T-helper 1 cell treated with Interleukin-12 subunit alpha and Interleukin-12 subunit beta and Interleukin-4 antibody, amounts not matched to agents 30 μg/mL and 1 μg/mL, for 36 hours (primary cell): Measurements from ENCODE around the gene TCL1B.
"Not testable (repeated sequence)": the region's sequence is repeated elsewhere in the genome, so short reads cannot be mapped to it uniquely, and the experiment has no call there.

Source experiments
- H3K27ac Mint-ChIP-seq: one replicate; pipeline ENCODE4 v1.8.0; 2021; ENCODE audit warnings: mild to moderate bottlenecking, mixed read lengths
- H3K27me3 Mint-ChIP-seq: one replicate; pipeline ENCODE4 v1.8.0; 2021; ENCODE audit warnings: low read depth, mixed read lengths
- H3K36me3 Mint-ChIP-seq: one replicate; pipeline ENCODE4 v1.8.0; 2021; ENCODE audit warnings: low read depth, mixed read lengths
- H3K4me1 Mint-ChIP-seq: one replicate; pipeline ENCODE4 v1.8.0; 2021; ENCODE audit warnings: low read depth, mixed read lengths
- H3K4me3 Mint-ChIP-seq: one replicate; pipeline ENCODE4 v1.8.0; 2021; ENCODE audit warnings: mild to moderate bottlenecking, moderate library complexity, mixed read lengths
- H3K9me3 Mint-ChIP-seq: one replicate; pipeline ENCODE4 v1.8.0; 2021; ENCODE audit warnings: mixed read lengths

TCL1B gene

DNA sequence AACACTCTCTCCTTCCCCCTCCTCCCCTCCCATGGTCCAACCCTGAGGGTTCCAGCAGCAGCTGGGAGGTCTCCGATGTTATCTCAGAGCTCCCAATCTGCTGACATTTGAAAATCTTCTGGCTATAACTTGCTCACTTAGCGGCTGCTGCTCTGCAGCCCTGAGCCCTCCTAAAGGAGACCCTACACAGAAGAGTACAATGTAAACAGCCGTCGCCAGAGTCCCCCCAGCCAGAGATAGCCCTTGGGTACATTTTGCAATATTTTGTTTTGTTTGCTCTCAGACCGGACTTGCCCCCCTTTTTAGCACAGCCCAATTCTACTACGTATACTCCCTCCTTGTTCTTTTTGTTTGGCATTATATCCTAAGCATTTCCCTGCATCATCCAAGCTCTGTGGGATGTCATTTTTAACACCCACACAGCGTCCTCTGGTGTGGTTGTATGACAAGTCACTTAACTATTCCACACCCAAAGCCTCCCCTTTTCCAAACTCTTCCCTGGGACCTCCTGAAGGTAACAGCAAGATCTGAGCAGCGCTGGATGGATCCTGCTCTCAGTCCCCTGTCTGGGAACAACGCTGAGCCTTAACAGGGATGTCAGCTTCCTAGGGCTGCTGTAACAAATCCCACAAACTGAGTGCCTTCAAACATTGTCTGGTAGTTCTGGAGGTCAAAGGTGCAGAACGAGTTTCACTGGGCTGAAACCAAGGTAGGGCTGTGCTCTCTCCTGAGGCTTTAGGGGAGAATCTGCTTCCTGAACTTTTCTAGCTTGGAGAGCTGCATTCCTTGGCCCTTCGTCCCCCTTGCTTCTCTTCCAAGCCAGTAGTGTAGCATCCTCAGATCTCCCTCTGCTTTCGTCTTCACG, 25.3 kb upstream of the TCL1B start:
- H3K4me1 Mint-ChIP-seq: no peaks in the 10 kb centered on the region
- H3K27ac Mint-ChIP-seq: no peak overlapping the region
- no peak overlapping the region for H3K4me3 Mint-ChIP-seq
- H3K9me3 Mint-ChIP-seq: no peaks in the 10 kb centered on the region
- peaks cover 12% of the 10 kb centered on the region for H3K27me3 Mint-ChIP-seq
- H3K36me3 Mint-ChIP-seq: no peaks in the 10 kb centered on the region

GRCh38 chr14:95662376-95663186, 23.6 kb upstream of the TCL1B start:
- H3K9me3 Mint-ChIP-seq: no peaks in the 10 kb centered on the region
- no peak overlapping the region for H3K27ac Mint-ChIP-seq
- H3K4me1 Mint-ChIP-seq: no peaks in the 10 kb centered on the region
- no peak overlapping the region for H3K4me3 Mint-ChIP-seq
- H3K27me3 Mint-ChIP-seq: peaks cover 6% of the 10 kb centered on the region
- no peaks in the 10 kb centered on the region for H3K36me3 Mint-ChIP-seq

DNA sequence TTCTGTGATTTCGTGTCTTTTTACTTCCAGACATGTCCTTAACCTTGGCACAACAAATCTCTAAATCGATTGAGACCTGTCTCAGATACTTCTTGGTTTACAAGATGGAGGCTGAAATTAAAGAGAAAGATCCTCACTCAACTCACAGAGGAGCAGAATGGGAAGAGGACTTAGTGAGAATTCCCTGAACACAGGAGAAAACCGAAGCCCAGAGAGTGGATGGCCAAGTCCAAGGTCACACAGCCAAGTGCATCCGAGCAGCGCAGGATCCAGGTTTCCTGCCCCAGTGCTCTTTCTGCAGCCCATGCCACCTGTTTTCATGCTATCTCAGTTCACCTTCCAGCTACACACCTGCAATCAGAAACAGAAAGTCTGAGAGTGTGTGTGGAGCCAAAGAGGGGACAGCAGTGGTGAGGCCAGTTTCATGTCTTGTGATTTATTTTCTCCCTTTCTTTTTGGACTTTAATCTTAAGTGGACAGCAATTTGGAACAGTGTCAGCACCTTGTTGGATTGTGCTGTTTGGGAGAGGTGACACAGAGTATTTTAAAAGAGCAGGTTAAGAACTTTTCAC, 22.9 kb upstream of the TCL1B start:
- Mint-ChIP-seq H3K27me3 (peaks cover 4% of the 10 kb centered on the region), H3K4me3 (no peak overlapping the region), H3K4me1 (no peaks in the 10 kb centered on the region), H3K36me3 (no peaks in the 10 kb centered on the region), H3K9me3 (no peaks in the 10 kb centered on the region), H3K27ac (no peak overlapping the region)

- Mint-ChIP-seq H3K36me3 (no peaks in the 10 kb centered on the region), H3K4me1 (no peaks in the 10 kb centered on the region), H3K9me3 (no peaks in the 10 kb centered on the region), H3K27me3 (peaks cover 4% of the 10 kb centered on the region), H3K27ac (no peak overlapping the region), H3K4me3 (no peak overlapping the region)
Measured at GRCh38 chr14:95664066-95664465, 22.2 kb upstream of the TCL1B start.

DNA sequence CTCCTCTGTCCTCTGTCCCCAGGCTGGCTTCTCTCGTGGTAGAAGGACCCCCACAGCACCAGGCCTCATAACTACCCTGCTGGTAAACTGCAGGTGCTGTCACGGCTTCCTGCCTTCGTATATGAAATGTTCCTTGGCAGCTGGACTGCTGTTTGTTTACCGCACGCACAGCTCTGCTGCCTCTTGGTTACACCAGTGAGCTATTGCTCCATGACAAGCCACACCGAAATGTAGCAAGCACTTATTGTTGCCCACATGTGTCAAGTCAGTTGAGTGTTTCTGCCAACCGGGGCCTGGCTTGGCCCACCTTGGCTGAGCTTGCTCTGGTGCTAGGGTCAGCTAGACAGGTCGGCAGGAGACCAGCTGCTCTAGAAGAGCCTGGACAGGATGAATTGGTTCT, 21.7 kb upstream of the TCL1B start:
- H3K27me3 Mint-ChIP-seq: peaks cover 4% of the 10 kb centered on the region
- no peaks in the 10 kb centered on the region for H3K36me3 Mint-ChIP-seq
- H3K4me3 Mint-ChIP-seq: no peak overlapping the region
- H3K9me3 Mint-ChIP-seq: no peaks in the 10 kb centered on the region
- no peak overlapping the region for H3K27ac Mint-ChIP-seq
- H3K4me1 Mint-ChIP-seq: no peaks in the 10 kb centered on the region

DNA sequence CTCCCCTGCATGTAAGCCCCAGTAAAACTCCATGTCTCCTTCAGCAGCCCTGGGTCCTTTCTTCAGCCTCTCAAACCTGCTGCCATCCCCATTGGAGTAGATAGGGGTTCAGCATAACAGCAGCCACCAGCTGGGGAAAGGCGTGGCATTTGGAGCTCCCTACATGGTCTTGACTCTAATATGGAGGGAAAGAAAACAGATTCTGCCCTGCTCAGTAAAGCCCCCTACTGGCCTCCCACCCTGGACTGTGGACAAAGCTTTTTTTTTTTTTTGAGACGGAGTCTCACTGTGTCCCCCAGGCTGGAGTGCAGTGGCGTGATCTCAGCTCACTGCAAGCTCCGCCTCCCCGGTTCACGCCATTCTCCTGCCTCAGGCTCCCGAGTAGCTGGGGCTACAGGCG, 20.7 kb upstream of the TCL1B start:
- H3K9me3 Mint-ChIP-seq, H3K36me3 Mint-ChIP-seq, H3K4me1 Mint-ChIP-seq, H3K27me3 Mint-ChIP-seq, H3K4me3 Mint-ChIP-seq, H3K27ac Mint-ChIP-seq: not testable (repeated sequence)

- H3K4me1 Mint-ChIP-seq: no peaks in the 10 kb centered on the region
- H3K27ac Mint-ChIP-seq: no peak overlapping the region
- no peak overlapping the region for H3K4me3 Mint-ChIP-seq
- no peaks in the 10 kb centered on the region for H3K9me3 Mint-ChIP-seq
- no peaks in the 10 kb centered on the region for H3K27me3 Mint-ChIP-seq
- H3K36me3 Mint-ChIP-seq: no peaks in the 10 kb centered on the region
Measured at GRCh38 chr14:95666450-95666849, 19.8 kb upstream of the TCL1B start.

DNA sequence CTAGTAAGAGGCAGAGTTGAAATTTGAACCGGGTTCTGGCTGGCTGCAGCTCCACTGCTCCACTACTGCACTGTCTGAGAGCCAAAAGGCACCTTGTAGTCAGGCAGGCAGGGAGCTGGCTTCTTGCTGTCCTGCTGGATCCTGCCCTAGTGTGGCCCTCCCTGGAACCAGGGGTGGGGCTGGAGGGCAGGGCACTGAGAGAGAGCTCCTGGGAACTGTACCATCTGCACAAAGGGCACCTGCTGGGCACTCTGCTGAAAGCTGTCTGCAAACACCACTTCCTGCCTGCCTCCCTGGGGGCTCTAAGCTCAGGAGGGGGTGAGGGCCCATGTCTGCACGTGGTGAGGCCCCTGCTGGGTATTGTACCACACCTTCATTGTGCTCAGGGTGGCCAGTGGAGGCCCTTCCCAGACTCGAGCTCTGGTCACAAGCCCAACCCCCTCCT, 19.0 kb upstream of the TCL1B start:
- no peak overlapping the region for H3K27ac Mint-ChIP-seq
- H3K9me3 Mint-ChIP-seq: no peaks in the 10 kb centered on the region
- H3K4me3 Mint-ChIP-seq: no peak overlapping the region
- no peaks in the 10 kb centered on the region for H3K4me1 Mint-ChIP-seq
- H3K36me3 Mint-ChIP-seq: no peaks in the 10 kb centered on the region
- H3K27me3 Mint-ChIP-seq: no peaks in the 10 kb centered on the region

DNA sequence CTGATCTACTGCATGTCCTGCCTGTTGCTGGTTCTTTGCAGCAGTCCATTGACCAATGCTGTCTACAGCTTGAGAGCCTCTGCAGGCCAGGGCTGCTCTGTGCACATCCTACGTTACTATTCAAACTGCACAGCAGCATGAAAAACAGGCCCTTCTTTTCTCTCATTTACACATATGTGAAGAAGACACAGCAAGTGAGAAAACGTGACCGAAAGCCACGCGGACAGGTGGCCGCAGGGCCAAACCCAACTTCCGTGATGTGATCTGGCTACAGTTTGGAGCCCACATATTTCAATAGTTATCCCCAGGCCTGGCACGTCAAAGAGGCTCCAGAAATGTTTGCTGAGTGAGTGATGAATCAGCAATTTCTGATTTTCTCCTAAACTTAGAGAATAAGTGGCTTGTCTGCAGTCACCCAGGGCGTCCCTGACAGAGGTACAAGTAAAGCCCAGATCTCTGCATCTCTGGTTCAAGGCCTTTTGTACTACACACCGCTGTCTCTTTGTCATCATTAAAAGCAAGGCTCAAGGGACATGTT, 17.9 kb upstream of the TCL1B start:
- H3K27ac Mint-ChIP-seq: no peak overlapping the region
- no peak overlapping the region for H3K4me3 Mint-ChIP-seq
- H3K4me1 Mint-ChIP-seq: no peaks in the 10 kb centered on the region
- no peaks in the 10 kb centered on the region for H3K27me3 Mint-ChIP-seq
- no peaks in the 10 kb centered on the region for H3K36me3 Mint-ChIP-seq
- H3K9me3 Mint-ChIP-seq: no peaks in the 10 kb centered on the region

DNA sequence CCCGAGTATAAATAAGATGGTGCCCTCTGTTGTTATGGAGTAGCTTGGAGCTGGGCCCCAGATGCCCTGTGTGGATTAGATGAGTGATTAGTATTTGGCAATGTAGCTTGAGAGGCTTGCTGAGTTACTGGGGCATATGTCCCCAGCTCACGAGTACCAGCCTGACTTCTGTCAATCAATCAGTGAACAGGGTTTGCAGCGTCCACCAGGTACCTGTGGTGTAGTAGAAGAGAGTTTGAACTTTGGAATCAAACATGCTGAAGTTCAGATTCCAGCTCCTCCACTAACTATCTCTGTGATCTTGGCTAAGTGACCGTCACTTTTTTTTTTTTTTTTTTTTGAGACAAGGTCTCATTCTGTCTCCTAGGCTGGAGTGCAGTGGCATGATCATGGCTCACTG, 11.6 kb upstream of the TCL1B start:
- H3K27me3 Mint-ChIP-seq: peaks cover 9% of the 10 kb centered on the region
- H3K27ac Mint-ChIP-seq: no peak overlapping the region
- H3K9me3 Mint-ChIP-seq: no peaks in the 10 kb centered on the region
- H3K36me3 Mint-ChIP-seq: no peaks in the 10 kb centered on the region
- no peak overlapping the region for H3K4me3 Mint-ChIP-seq
- H3K4me1 Mint-ChIP-seq: no peaks in the 10 kb centered on the region

- Mint-ChIP-seq H3K36me3 (no peaks in the 10 kb centered on the region), H3K4me3 (no peak overlapping the region), H3K27ac (no peak overlapping the region), H3K27me3 (peaks cover 9% of the 10 kb centered on the region), H3K9me3 (no peaks in the 10 kb centered on the region), H3K4me1 (no peaks in the 10 kb centered on the region)
Measured at GRCh38 chr14:95675486-95675885, 10.7 kb upstream of the TCL1B start.

DNA sequence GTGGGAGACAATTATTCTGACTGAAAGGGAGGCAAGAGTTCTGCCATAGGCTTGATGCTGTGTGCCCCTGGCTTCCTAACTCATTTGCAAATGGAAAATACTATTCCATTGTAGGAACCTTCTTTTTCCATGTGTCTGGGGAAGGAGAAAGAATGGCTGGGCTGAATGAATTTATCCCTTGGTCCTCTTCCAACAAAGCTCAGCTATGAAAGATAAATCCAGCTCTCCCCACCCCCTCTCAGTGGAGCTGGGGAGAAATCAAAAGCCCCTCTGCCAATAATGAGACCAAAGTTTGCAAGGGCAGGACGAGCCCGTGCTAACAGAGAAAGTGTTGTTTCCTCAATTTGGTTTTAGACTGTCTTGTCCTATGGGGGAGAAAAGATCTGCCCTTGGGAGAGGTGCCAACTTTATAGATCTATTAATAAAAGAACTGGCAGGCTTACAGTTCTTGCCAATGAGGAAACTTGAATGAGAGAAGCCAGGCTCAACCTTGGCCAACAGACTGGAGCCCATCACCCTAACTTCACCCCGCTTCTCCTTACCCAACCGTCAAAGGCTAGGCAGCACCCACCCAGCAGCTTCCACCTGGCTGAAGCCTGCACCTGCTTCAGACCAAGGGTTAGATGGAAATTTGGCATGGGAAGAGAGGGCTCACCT, 8.9 kb upstream of the TCL1B start:
- Mint-ChIP-seq H3K9me3 (no peaks in the 10 kb centered on the region), H3K27me3 (peaks cover 11% of the 10 kb centered on the region), H3K36me3 (no peaks in the 10 kb centered on the region), H3K27ac (no peak overlapping the region), H3K4me3 (no peak overlapping the region), H3K4me1 (no peaks in the 10 kb centered on the region)

DNA sequence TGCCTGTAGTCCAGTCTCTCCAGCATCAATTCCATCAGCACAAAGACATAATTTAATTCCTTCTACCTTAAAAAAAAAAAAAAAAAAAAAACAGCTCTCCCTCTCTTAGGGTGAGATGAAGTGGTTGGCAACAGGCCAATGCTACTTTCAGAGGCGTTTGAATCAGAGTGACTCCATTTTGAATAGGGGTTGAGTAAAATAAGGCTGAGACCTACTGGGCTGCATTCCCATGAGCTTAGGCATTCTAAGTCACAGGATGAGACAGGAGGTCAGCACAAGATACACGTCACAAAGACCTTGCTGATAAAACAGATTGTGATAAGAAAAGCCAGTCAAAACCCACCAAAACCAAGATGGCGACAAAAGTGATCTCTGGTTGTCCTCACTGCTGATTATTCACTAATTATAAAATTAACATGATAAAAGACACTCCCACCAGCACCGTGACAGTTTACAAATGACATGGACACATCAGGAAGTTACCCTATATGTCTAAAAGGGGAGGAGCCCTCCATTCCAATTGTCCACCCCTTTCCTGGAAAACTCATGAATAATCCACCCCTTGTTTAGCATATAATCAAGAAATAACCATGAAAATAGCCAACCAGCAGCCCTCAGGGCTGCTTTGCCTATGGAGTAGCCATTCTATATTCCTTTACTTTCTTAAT, 6.9 kb upstream of the TCL1B start:
- Mint-ChIP-seq H3K27me3 (peaks cover 17% of the 10 kb centered on the region), H3K4me1 (no peaks in the 10 kb centered on the region), H3K36me3 (no peaks in the 10 kb centered on the region), H3K9me3 (no peaks in the 10 kb centered on the region), H3K4me3 (no peak overlapping the region), H3K27ac (no peak overlapping the region)
